NCI-H1694 (cell line): ENCODE measurements around the gene DNAJA2.
"Not testable (repeated sequence)": the region's sequence is repeated elsewhere in the genome, so short reads cannot be mapped to it uniquely, and the experiment has no call there.

Experiments used
- DNase-seq: peaks from one replicate; lab custom pipeline; 2025; lab: John Stamatoyannopoulos, UW

DNAJA2 gene

DNA sequence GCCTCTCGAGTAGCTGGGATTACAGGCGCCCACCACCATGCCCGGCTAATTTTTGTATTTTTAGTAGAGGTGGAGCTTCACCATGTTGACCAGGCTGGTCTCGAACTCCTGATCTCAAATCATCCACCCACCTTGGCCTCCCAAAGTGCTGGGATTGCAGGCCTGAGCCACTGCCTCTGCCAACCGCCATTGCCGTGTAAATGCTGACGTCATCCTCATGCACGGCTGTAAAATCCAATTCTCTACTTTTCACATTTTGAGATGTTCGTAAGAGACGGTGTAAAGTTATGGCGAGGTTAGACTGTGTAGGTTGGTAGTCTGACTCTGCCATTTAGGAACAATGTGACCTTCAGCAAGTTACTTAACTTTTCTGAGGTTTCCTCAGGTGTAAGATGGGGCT, 1.7 kb upstream of the DNAJA2 start:
- DNase-seq = no peak

DNA sequence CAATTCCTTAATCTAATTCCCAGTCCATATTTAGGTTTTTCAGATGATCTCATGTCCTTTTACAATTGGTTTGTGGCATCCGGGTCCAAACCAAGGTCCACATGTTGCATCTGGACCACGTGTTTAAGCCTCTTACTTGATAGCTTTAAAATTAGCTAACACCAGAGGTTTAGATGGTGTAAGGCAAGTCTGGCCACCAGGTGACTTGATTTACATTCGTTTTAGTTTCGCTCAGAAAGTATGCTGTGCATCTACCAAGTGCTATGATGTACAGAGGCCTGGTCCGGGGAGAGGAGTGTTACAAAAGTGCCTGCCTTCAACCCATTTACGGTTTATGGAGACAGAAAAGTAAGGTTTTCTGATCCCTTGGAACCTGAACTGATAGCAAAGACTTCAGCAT, 878 bp upstream of the DNAJA2 start:
- DNase-seq = no peak

DNA sequence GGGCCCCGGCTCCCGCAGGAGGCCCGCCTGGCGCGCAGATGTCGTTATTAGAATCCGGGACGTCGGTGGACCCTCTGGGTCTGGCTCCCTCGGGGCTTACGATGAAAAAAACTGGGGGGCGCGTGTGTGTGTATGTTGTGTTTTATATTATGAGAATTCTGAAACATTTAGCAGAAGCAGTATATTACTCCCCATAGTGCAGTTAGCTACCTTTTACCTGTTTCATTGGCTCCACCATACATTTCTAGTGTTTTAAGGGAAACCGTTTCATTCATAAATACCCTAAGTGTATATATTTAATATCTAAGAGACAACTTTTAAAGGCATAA, 486 bp upstream of the DNAJA2 start:
- DNase-seq = no peak

DNA sequence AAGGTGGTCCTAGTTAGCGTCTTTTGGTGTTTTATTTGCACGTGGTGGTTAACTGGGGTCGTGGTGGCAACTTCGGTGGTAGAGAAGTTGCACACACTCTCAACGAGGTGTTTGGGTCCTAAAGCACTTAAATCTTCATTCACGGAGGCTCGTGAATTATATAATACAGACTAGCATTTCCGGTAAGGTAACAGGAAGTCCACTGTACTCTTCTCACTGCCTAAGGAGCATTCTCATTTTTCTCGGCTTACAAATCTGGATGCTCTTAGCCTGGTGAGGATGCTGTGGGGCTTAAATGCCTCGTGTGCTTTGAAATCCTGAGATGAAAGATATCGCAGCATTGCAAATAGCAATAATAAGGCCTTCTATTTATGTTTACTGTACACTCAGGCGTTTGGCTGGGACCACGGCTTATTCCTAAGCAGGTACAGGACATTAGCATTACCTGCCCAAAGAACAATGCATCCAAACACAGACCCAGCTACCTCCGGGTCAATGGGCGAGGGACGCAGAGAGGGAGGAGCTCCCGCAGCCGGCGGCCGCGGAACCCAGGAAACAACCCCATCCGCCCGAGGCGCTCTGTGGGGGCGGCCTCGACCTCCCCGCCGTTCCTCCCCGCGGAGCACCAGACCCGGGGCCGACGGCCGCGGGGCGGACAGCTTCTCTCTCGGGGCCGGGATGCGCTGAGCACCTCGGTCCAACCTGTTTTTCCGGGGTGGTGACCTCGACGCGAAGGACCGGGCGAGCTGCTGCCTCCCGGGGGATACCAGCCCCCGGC, 856 bp downstream of the DNAJA2 start:
- no peak for DNase-seq

DNA sequence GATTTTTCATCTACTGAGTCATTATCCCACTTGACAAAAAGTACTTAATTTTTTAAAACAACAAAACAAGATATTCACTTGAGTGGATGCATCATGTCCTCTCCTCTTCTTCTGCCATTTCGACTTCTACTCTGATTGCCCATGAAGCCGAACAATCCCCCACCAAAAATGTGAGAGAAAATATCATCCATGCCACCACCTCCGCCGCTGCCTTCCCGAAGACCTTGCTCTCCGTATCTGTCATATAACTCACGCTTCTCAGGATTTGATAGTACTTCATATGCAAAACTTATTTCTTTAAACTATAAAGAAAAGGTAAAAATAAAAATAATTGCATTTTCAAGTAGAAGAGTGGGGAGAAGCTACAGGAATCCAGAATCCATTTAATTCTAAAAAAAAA, 2.2 kb downstream of the DNAJA2 start:
- DNase-seq = no peak

DNA sequence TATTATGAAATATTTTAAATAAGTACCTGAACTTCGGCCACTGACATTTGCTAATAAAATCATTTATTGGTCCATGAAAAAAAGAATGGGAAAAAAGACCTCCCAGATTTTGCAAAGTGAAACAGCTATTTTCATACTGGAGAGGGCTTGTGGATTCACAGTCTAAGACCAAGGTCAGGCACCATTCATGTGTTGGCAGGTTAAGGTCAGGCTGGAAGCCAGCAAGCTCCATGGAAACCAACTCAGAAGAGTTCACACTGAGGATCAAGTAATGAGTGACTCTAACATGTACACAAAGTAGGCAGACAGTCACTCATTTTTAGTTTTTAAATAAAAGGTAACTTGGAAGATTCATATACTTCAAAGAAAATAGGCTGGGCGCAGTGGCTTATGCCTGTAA, 3.4 kb downstream of the DNAJA2 start:
- DNase-seq = no peak

DNA sequence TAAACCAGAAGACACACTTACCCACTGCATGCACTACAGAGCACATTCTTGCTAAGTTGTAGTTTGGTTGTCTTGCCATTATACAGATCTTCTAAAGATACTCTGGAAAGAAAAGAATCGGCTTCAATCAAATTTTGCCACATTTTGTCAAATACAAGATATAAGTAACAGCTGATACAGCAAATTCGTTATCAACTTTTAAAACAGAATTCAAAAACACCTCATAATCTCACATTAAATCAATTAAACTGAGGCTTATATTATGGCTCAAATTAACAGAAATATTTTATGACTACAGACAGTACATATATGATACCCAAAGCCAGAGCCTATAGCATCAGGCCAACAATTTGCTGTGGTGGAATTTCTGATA, 5.4 kb downstream of the DNAJA2 start:
- DNase-seq = no peak

DNA sequence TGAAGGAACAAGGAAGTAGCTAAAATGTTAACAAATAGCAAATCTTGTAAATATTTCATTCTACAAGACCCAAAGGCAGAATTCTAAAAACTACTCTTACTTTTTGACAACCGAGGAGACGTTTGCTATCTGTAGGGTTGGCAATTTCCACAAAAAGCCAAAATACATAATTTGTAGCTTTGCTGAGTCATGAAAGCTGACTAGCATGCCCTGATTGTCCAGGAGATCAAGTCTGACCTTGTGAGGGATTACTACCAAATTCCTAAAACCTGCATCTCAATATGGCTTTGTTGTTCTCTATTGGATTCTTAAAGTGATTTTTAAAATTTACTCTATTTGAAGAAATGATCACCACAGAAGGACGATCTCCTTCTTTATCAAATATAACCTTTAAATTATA, 10.8 kb downstream of the DNAJA2 start:
- DNase-seq = no peak

DNA sequence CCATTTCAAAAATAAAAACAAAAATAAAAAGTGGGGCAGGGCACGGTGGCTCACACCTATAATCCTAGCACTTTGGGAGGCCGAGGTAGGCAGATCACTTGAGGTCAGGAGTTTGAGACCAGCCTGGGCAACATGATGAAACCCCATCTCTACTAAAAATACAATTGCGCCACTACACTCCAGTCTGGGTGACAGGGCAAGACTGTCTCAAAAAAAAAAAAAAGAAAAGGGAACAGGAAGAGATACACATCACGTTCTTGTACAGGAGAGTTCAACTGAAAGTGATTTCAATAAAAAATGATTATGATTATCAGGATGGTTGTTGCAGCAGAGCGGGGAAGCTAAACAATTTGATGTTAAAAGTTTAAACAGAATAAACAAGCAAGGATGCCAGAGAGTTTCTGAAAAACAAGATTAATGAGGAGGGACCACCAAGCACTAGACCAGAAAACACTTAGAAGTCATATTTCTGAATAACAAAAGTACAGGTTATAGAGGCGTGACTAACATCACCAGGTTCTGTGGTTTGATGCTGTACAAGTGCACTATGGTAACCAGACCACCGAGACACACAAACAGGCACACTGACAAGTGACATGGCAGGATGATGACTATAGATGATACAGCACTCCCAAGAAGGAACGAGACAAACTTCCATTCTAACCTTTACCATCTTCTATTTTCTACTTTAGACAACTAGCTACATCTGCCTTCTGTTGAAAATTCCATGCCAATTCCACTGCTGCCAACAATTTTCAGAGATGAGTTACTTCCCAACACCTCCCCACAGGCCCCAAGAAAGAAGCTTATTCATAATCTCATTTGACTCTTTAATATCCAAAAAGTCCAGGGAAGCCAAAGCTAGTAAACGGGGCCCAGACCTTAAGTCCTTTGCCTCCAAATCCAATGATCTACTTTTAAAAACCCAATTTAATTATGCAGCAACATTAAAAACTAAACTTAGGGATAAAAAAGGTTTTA, 11.8 kb downstream of the DNAJA2 start:
- no peak for DNase-seq

DNA sequence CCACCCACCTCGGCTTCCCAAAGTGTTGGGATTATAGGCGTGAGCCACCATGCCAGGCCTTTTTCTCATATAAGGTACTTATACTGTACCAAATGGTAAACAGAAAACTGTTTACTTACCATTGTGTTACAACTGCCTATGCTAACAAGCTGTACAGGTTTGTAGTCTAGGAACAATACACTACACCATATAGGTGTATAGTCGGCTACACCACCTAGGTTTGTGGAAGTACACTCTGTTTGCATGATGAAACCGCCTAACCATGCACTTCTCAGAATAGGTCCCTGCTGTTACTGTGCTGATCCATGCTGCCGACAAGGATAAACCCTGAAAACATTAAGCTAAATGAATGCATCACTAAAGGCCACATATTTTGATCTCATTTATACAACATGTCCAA, 18.9 kb downstream of the DNAJA2 start:
- DNase-seq = no peak

DNA sequence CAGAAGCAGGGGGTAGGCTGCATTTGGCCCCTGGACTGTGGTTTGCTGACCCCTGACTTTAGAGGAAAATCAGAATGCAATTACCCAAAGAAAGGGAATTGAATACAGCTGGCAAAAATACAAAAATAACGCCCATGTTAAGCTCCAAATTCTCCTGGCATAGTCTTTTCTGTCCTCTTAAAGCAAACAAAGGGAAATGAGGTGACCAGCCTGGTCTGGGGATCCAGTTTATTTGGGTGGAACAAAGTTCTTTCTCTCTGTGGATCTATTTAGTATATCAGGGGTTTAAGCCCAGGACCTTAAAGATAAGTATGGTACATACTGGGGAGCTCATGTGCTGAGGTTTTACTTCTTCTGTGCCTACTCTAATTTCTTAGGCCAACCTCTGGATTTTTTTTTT, 23.5 kb downstream of the DNAJA2 start:
- no peak for DNase-seq

DNA sequence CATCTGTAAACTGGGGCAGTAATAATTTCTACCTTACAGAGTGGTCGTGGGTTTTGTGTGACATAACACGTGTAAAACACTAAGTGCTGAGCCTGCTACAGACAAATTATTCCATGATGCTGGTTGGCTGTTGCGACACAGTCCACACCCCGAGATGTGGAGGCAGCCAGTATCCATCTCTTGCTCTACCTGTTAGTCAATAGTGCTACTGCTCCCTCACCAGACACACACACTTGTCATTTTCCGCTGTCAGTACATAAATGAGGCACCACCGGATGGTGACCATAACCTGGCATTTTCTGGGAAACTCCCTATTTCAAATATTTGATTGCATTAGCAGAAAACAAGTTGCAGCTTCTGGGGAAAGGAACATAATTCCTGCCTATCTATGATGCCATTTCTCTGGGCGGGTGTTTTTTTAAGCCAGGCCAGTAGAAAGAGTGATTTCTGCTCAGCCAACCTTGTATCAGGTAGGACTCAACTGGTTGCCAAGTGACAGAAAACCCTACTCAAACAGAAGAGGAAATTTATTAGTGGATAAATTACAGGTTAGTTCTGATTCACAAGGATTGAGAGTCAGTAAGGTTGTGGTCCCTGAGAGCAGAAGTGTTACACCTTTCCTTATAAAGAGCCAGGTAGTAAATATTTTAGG, 24.1 kb downstream of the DNAJA2 start:
- no peak for DNase-seq

DNA sequence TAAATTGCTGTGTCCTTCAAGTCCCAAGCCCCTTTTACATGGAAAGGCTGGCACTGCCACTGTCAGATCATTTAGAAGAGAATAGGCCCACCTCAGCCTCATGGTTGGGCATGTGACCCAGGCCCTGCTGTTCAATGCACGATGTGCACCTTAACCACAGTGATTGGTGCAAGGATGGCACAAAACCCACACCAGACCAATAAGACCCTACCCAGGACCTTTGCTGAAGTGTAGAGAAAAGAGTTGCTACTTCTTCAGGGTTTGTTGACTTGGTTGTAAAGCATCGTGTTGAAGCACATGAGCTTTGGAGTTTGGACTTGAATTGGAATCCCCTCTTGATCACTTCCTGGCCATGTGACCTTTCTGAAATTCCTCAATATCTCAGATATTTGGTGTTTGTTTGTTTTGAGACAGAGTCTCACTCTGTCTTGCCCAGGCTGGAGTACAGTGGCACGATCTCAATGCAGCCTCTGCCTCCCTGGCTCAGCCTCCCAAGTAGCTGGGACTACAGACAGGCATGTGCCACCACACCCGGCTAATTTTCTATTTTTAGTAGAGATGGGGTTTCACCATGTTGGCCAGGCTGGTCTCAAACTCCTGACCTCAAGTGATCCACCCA, 24.8 kb downstream of the DNAJA2 start:
- DNase-seq = no peak

DNA sequence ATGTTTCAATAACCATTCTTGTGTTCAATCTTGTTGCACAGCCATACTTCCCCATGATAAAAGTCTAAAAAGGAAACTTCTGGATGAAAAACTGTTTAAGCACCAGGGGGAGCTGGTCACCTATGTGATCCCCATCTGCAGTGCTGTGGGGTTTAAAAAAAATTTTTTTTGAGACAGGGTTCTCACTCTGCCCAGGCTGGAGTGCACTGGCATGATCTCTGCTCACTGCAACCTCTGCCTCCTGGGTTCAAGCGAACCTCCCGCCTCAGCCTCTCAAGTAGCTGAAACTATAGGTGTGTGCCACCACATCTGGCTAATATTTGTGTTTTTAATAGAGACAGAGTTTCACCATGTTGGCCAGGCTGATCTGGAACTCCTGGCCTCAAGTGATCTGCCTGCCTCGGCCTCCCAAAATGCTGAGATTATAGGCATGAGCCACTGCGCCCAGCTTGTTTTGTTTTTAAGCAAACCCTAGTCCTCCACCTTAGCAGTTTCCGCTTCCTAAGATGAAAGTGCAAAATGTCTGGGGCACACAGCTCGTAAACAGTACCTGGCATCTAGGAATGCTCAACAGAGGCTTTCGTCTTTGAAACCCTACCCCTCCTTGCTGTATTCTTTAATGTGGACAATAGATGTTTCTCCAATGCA, 25.4 kb downstream of the DNAJA2 start:
- DNase-seq = peak; percentile 17

DNA sequence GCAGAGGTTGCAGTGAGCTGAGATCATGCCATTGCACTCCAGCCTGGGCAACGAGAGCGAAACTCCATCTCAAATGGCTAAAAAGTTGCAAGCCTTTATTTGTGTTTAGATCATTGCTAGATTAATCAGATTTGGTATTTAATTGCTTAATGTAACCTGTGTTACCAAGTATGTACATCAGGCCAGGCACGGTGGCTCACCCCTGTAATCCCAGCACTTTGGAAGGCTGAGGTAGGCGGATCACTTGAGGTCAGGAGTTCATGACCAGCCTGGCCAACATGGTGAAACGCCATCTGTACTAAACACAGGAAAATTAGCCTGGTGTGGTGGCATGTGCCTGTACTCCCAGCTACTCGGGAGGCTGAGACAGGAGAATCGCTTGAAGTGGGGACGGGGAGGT, 28.8 kb downstream of the DNAJA2 start:
- DNase-seq = not testable (repeated sequence)

DNA sequence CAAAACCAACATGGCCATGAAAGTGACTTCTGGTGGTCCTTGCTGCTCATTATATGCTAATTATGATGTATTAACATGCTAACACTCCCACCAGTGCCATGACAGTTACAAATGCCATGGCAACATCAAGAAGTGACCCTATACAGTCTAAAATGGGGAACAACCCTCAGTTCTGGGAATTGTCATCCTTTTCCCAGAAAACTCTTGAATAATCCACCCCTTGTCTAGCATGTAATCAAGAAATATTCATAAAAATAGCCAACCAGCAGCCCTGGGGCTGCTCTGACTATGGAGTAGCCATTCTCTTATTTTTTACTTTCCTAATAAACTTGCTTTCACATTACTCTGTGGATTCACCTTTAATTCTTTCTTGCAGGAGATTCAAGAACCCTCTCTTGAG, 35.9 kb downstream of the DNAJA2 start:
- DNase-seq = no peak

DNA sequence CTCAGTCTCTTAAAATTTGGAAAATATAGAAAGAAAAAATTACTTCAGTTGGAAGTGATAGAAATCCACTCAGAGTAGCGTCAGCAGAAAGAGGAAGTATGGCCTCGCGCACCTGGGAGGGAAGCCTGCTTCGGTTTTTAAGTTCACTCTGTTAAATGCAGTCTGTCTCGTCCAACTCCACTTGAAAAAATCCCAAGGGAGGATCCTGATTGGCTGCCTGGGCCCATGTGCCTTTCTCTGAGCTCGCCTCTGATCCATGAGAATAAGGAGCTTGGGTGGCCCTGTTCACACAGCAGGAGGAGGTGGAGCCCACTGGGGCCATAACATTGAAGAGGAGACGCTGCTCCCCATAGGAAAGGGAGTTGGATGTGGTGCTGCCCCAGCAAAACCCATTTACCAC, 40.7 kb downstream of the DNAJA2 start:
- DNase-seq = no peak

DNA sequence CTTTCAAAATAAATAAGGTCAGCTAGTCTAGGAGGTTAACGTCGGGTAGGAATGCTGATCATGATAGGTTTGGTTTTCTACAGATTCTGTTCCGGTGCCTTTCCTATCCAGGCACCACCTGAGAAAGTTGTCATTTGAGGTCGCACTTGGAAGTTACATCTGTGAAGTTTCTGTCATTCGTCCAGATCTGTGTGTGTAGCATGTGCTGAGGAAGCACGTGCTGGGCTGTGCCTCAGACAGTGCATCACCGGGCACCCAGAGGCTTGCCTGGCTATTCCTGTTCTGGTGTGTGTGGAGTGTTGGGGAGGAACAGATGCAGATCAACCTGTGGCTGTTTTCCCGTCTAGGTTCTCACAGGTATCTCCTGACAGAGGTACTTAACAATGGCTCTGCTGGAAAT, 42.6 kb downstream of the DNAJA2 start:
- DNase-seq = no peak

DNA sequence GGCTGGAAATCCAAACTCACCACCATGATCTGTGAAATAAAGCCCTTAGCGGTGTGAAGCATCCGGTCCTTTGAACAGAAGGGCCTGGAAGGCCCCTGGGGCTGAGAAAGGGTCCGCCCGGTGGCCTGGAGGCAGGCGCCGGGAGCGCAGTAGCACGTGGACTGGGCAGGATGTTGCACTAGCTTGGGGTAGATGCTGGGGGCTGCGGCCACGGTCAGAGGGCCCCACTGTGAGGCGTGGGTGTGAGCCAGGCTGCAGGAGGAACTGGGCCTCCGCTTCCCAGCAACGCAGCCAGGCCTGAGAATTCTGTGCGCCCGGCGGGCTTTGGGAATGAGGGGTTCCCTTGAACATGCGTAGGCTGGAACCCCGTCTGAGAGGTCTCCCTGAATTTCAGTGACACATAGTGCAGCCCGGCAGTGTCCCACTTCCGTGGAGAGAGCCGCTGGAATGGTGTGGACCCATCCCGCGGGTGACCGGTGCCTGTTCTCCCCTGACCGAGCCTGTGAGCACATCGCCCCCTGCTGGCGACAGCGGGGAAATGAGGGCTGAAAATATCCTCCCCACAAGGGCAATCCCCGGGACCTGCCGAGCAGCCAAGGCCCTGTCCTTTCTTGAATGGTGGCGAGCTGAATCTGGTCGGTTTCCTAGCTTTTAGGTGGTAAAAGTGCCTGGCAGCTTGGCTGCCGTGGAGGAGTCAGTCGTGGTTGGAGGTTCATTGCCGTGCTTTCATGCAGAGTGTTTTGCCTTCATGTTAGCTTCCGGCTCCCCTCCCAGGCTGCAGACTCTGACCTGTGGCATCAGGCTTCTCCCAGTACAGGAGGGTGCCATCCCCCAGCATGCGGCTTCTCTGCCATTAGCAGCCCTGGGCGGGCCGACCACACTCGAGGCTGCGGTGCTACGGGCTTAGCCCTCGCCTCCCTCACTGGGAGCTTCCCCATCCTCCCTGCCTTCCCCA, 43.8 kb downstream of the DNAJA2 start:
- peak; percentile 18 for DNase-seq

DNA sequence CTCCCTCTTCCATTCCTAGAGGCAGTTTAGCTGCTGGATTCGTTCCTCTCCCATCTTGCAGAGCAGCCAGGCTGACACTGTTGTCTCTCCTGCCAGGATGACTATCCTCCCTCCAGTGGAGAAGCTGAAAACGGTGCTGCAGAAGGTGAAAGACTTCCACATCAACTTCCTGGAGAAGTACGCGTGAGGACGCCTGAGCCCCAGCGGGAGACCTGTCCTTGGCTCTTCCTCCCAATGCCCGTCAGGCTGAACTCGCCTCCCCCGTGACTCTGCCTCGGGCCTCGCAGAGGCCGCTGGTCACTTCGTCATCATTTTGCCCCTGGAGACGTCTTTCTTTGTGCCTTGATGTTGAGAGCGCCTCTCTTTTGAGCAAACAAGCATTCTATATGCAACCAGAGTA, 44.7 kb downstream of the DNAJA2 start:
- DNase-seq = no peak

DNA sequence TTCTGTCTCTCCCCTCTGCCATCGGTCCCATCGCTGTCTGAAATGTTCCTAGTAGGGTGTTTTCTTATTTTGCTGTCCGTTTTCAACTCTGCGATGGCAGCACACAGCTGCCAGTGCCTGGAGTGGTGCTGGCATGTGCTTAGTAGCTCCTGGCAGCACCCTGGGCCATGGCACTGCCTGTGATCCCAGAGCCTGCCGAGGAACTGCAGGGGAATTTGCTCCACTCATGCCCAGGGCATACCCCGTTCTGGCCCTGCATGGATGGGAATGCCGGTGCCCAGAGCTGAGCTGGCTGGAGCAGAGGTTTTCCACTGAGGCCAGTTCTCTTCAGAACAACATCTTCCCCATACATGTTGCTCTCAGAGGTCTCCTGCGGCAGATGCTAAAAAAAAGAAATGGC, 46.2 kb downstream of the DNAJA2 start:
- DNase-seq = no peak
